AG09319 (cell line): ENCODE results near the gene CLEC4C.
"Not testable (repeated sequence)": the region's sequence is repeated elsewhere in the genome, so short reads cannot be mapped to it uniquely, and the experiment has no call there.

Experiments
- DNase-seq: peaks from one replicate; pipeline ENCODE4 v3.0.0-alpha.2; 2010; ENCODE audit warnings: low read depth; ENCODE audit errors: extremely low read depth
- TF ChIP-seq, protein P1 (sequence below): IDR thresholded peaks from 2 replicates; pipeline ENCODE4 v1.5.1; 2011; ENCODE audit warnings: low read depth, mild to moderate bottlenecking, inconsistent platforms, low read length, moderate library complexity

CLEC4C gene

GRCh38 chr12:7747246-7747645, at the start of gene CLEC4C:
CLEC4C (minus strand) TSS chr12:7747375; CDS start chr12:7747348, 27 bp downstream.
- TF ChIP-seq, protein P1, sequence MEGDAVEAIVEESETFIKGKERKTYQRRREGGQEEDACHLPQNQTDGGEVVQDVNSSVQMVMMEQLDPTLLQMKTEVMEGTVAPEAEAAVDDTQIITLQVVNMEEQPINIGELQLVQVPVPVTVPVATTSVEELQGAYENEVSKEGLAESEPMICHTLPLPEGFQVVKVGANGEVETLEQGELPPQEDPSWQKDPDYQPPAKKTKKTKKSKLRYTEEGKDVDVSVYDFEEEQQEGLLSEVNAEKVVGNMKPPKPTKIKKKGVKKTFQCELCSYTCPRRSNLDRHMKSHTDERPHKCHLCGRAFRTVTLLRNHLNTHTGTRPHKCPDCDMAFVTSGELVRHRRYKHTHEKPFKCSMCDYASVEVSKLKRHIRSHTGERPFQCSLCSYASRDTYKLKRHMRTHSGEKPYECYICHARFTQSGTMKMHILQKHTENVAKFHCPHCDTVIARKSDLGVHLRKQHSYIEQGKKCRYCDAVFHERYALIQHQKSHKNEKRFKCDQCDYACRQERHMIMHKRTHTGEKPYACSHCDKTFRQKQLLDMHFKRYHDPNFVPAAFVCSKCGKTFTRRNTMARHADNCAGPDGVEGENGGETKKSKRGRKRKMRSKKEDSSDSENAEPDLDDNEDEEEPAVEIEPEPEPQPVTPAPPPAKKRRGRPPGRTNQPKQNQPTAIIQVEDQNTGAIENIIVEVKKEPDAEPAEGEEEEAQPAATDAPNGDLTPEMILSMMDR = no peak

DNA sequence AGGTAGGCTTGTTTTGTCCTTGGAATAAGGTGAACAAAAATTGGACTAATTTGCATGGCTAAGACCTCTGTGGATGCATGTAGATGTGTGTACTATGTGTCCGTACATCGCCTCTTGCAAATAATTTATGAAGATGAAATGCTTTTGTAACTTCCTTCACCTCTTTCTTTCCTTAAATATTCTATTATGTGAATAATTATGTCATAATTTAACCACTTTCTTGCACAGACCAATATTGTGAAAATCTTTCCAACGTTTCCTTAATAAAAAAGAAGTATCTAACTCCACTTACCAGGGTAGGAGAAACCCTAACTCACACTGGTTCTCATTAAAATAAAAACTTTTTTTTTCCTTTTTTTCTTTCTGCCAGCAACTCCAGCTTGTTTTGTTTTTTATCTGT, 46.0 kb upstream of the CLEC4C start:
- TF ChIP-seq, protein P1 = no peak
- DNase-seq = no peak

More at GRCh38 chr12:7747246-7747645, at the start of gene CLEC4C:
- DNase-seq = no peak

DNA sequence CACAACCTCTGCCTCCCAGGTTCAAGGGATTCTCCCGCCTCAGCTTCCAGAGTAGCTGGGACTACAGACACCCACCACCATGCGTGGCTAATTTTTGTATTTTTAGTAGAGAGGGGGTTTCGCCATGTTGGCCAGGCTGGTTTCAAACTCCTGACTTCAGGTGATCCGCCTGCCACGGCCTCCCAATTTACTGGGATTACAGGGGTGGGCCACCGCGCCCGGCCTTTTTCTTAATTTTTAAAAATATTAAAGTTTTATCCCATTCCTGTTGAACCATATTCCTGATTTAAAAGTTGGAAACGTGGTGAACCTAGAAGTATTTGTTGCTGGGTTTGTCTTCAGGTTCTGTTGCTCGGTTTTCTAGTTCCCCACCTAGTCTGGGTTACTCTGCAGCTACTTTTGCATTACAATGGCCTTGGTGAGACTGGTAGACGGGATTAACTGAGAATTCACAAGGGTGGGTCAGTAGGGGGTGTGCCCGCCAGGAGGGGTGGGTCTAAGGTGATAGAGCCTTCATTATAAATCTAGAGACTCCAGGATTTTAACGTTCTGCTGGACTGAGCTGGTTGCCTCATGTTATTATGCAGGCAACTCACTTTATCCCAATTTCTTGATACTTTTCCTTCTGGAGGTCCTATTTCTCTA, 41.8 kb upstream of the CLEC4C start, which contains the start of gene NANOG:
NANOG (plus strand) TSS at position 519 of the 645 bp plus-strand sequence. CDS start 213 bp downstream, outside the sequence.
- not testable (repeated sequence) for DNase-seq

DNA sequence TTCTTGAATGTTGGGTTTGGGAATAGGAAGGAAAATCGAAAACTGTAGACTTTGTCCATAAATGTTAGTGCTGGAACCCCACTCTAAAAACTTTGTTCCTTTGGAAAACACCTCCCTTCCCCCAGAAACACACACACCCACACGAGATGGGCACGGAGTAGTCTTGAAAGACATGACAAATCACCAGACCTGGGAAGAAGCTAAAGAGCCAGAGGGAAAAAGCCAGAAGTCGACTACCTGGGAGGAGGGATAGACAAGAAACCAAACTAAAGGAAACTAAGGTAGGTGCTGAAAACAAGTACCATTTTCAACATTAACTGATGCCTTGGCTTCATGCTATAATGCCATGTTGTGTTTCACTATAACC, 41.1 kb upstream of the CLEC4C start:
- TF ChIP-seq, protein P1 = no peak
- no peak for DNase-seq

DNA sequence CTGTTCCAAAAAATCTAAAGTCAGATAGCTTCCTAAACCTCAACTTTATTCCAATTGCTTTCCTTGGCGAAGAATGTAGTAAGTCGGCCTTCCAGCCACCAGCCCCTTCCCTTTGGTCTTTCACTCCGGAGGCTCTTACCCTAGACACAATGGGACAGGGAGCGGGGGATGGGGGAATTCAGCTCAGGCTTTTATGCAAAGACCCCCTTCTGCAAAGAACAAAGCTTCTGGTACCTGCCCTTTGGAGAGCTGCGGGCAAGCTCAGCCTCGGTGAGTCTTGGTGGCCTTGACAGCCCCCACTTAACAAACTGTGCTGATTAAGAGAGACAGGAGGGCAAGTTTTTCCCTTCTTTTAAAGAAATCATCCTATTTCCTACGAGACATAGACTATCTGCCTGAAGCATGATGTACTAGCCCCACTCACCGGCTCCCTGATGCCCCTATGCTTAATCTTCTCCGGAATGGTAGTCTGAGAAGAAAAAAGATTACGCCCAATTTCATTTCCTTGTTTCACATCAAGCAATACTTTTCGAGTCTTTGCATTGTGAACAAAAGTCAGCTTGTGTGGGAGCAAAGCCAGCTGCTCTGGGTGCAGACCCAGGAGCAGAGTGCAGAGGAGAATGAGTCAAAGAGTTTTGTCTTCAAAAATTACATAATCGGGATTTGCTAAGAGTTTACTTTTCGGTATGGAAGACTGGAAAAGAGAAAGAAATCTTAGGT, 40.6 kb upstream of the CLEC4C start:
- DNase-seq = no peak
- TF ChIP-seq, protein P1 = no peak

- TF ChIP-seq, protein P1 = no peak
- no peak for DNase-seq
These were observed 37.5 kb upstream of the CLEC4C start for GRCh38 chr12:7784701-7785100.

GRCh38 chr12:7783433-7783832, 36.3 kb upstream of the CLEC4C start:
- DNase-seq = not testable (repeated sequence)

- no peak for DNase-seq
- TF ChIP-seq, protein P1 = no peak
These were observed 34.9 kb upstream of the CLEC4C start for GRCh38 chr12:7782055-7782454.
